ENCODE measurements around the gene MPDZ. TPM values are rescaled to one million over a fixed set of nuclear protein-coding genes. Genes with fewer than 3 reads are reported as not detected.
A peak's percentile ranks its signal among the peaks of the same experiment; 100 is the strongest.

Gene MPDZ
- total and polyA plus RNA-seq, 2 of the 4 experiments (the other 2 are of a cell fraction), result 18.8 to 39.3 TPM

DNA sequence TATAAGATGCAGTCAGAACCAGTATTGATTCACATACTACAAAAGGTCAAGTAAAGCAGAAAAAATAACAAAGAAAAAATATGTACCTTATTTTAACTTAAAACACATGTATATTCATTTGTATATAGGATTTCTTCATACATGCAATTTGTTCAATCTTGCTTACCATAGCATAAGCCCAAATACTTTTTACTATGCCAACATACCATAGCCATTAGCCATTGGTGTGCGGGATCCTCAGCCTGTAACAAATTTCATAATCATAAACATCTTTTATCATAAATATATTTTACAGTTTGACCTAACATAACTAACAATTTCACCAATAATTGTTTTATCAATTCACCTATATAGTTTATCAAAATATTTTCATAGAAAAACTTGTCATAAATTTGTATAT, 51.1 kb downstream of the MPDZ start:
- in situ Hi-C loops (cut with MboI; ENCODE audit: low sequenced_read_pairs), result no loop called here
- no TSS peak for BruUV-seq (replicated peaks)
- CTCF ChIA-PET, result no interaction called here

More for the DNA sequence above, 51.1 kb downstream of the MPDZ start:
- Histone ChIP-seq H4K91ac (ENCODE audit: insufficient read depth, low read depth, low read length) (no peak overlapping the region), H2BK5ac (ENCODE audit: low read depth, low read length, poor library complexity, severe bottlenecking) (no peak overlapping the region), H3K14ac (replicated peaks; ENCODE audit: low read depth, low read length) (no peak overlapping the region), H2AK9ac (replicated peaks; ENCODE audit: low read depth, low read length, poor library complexity) (no peak overlapping the region), H3K4me3 (ENCODE audit: insufficient read depth, low read depth, low read length) (no peak overlapping the region), H2AK5ac (ENCODE audit: low read depth, low read length) (no peak overlapping the region), H3K27me3 (ENCODE audit: control insufficient read depth, insufficient read depth, low read length) (no peaks in the 10 kb centered on the region), H3K9me1 (ENCODE audit: insufficient read depth, low read length) (no peaks in the 10 kb centered on the region; the same call in 1 of the 2 replicates), H4K5ac (ENCODE audit: low read depth, low read length) (no peak overlapping the region), H3K4me2 (ENCODE audit: low read depth, low read length) (no peak overlapping the region), H2BK120ac (ENCODE audit: low read depth, low read length) (no peak overlapping the region), H2BK20ac (ENCODE audit: low read depth, low read length) (no peak overlapping the region), H3K9ac (ENCODE audit: low read depth, low read length) (no peak overlapping the region), H3K4ac (ENCODE audit: low read depth, low read length) (no peak overlapping the region), H3K23ac (ENCODE audit: low read depth, low read length) (no peak overlapping the region), H2BK15ac (ENCODE audit: low read depth, low read length) (no peak overlapping the region), H3K4me1 (ENCODE audit: control insufficient read depth, insufficient read depth, low read length) (no peaks in the 10 kb centered on the region), H4K8ac (ENCODE audit: low read depth in 2 of 2, low read length in 2 of 2) (no peak overlapping the region), H3K9me3 (ENCODE audit: control insufficient read depth, insufficient read depth, low read length) (no peaks in the 10 kb centered on the region), H2AFZ (replicated peaks; ENCODE audit: low read length, poor library complexity) (no peak overlapping the region), H3K27ac (ENCODE audit: insufficient read depth, low read length) (no peak overlapping the region), H3K79me1 (ENCODE audit: low read depth in 1 of 2, low read length in 2 of 2) (peaks cover 4 to 5% of the 10 kb centered on the region in 2 experiments; a peak in 1 of 4 replicates), H3K18ac (ENCODE audit: low read depth, low read length) (no peak overlapping the region), H3K56ac (ENCODE audit: extremely low read depth, insufficient read depth, low read length) (no peak overlapping the region), H3K36me3 (ENCODE audit: control insufficient read depth, insufficient read depth, low read length) (peaks cover 2% of the 10 kb centered on the region; the same call in 1 of the 2 replicates), H4K20me1 (ENCODE audit: insufficient read depth, low read length) (no peaks in the 10 kb centered on the region)
- no peak for TF ChIP-seq FOS (IDR thresholded peaks at IDR 0.05; ENCODE audit: low read depth, low read length)
- POLR2A ChIA-PET (ENCODE audit: unreplicated experiment), result no interaction called here
- peak; percentile 6 for DNase-seq
- no peak for ATAC-seq (ENCODE audit: low read depth)
- dilution Hi-C loops (cut with HindIII; ENCODE audit: low sequenced_read_pairs, unreplicated experiment) (no loop called here), intact Hi-C loops (cut with micrococcal nuclease) (no loop called here)
- no CpG with 5 or more reads among the region's 1 CpG for WGBS, 2 experiments (ENCODE audit: extremely low coverage in 2 of 2, insufficient read length in 1 of 2)
